K562 (cell line): Measurements from ENCODE around the gene ZFAND2B. TPM values are rescaled to one million over a fixed set of nuclear protein-coding genes. Genes with fewer than 3 reads are reported as not detected.

Experiments
- ATF7 ChIP-seq: fragments of 450-650 bp; IDR thresholded peaks from 2 replicates; pipeline ENCODE4 v1.7.1; 2014; ENCODE audit warnings: mild to moderate bottlenecking, moderate library complexity
- EGR1 ChIP-seq: fragments of 450-650 bp; conservative IDR thresholded peaks from 2 replicates; pipeline ENCODE4 v1.6.1; 2017; ENCODE audit warnings: mild to moderate bottlenecking
- ELF2 ChIP-seq: fragments of 250-450 bp; sonication (Bioruptor Pico); IDR thresholded peaks from 2 replicates; pipeline ENCODE4 v1.5.0; 2021; ENCODE audit warnings: mild to moderate bottlenecking
- ETV6 ChIP-seq, 3 experiments: fragments of 150-350 bp in 1 of 3; sonication (generic) in 1 of 3; formaldehyde crosslinking in 1 of 3; IDR thresholded peaks; 2 replicates each; pipeline versions ENCODE4 v1.6.1 to v1.8.0; 2014 to 2022; ENCODE audit warnings: borderline replicate concordance in 2 of 3, low read depth in 2 of 3, antibody characterized with exemption in 1 of 3, low read length in 1 of 3, mild to moderate bottlenecking in 1 of 3, missing genetic modification reagents in 1 of 3
- ZFPM2 ChIP-seq: fragments of 250-450 bp; sonication (Bioruptor Pico); IDR thresholded peaks from 2 replicates; pipeline ENCODE4 v1.5.1; 2022; ENCODE audit warnings: mild to moderate bottlenecking
- ZNF224 ChIP-seq: sonication (generic); formaldehyde crosslinking; IDR thresholded peaks from 2 replicates; pipeline ENCODE4 v1.8.0; 2022; ENCODE audit warnings: mild to moderate bottlenecking, missing genetic modification reagents
- polyA plus RNA-seq, 8 experiments: library from polyadenylated mRNA; depleted of rRNA in 4 of 8; stranded (reverse) in 5 of 8; unstranded in 3 of 8; fragments of >200 nt; fragmentation: Nextera tagmentation in 2 of 8; fragmentation: Illumina TruSeq in 1 of 8; extraction: Ambion mirVana in 2 of 8; extraction: Trizol in 1 of 8; gene quantifications; 2 replicates each; pipeline versions ENCODE4 v1.2.1 to v1.2.3, GENCODE V29; 2011 to 2014; ENCODE audit warnings: inconsistent platforms in 1 of 8, missing spikeins in 1 of 8
- total RNA-seq, 7 experiments: library from RNA; depleted of rRNA in 6 of 7; stranded (reverse); fragments of >200 nt in 6 of 7; fragmentation: Illumina TruSeq in 2 of 7; extraction: Trizol in 2 of 7; gene quantifications; 2 replicates each; pipeline versions ENCODE4 v1.2.1 to v1.2.3, GENCODE V29; 2011 to 2021; ENCODE audit warnings: low replicate concordance in 1 of 7
- TF ChIP-seq, protein P1 (sequence below): fragments of 250-450 bp; sonication (Bioruptor Pico); IDR thresholded peaks from 2 replicates; pipeline ENCODE4 v1.5.0; 2021; ENCODE audit warnings: mild to moderate bottlenecking, moderate library complexity
- TF ChIP-seq, protein P2 (sequence below): fragments of 450-650 bp; formaldehyde crosslinking; IDR thresholded peaks from 2 replicates; pipeline ENCODE4 v1.4.0; 2020; ENCODE audit warnings: mild to moderate bottlenecking, moderate library complexity
- TF ChIP-seq, protein P3 (sequence below): fragments of 250-450 bp; sonication (Bioruptor Pico); IDR thresholded peaks from 2 replicates; pipeline ENCODE4 v1.8.0; 2021; ENCODE audit warnings: moderate library complexity, mild to moderate bottlenecking, inconsistent platforms
- TF ChIP-seq, protein P4 (sequence below), 2 experiments: fragments of 200-800 bp in 1 of 2; sonication (Bioruptor generic) in 1 of 2; sonication (generic) in 1 of 2; formaldehyde crosslinking in 1 of 2; IDR thresholded peaks in 1 of 2; conservative IDR thresholded peaks in 1 of 2; 2 replicates each; pipeline versions ENCODE4 v1.5.0 to v1.6.1; 2016 to 2020; ENCODE audit warnings: missing compliant biosample characterization in 1 of 2, missing genetic modification characterization in 1 of 2, missing genetic modification reagents in 1 of 2
- TF ChIP-seq, protein P5 (sequence below): fragments of 250-450 bp; sonication (Bioruptor Pico); IDR thresholded peaks from 2 replicates; pipeline ENCODE4 v1.5.0; 2020; ENCODE audit warnings: mild to moderate bottlenecking, borderline replicate concordance
- TF ChIP-seq, protein P6 (sequence below): fragments of 250-450 bp; sonication (Bioruptor Pico); IDR thresholded peaks from 2 replicates; pipeline ENCODE4 v1.5.1; 2021; ENCODE audit warnings: mild to moderate bottlenecking
- TF ChIP-seq, protein P7 (sequence below): fragments of 450-650 bp; formaldehyde crosslinking; IDR thresholded peaks from 2 replicates; pipeline ENCODE4 v1.4.0; 2020; ENCODE audit warnings: mild to moderate bottlenecking, mixed read lengths

Gene ZFAND2B
- total and polyA plus RNA-seq, 9 of the 15 experiments (the other 6 are each of a cell fraction or from before 2014, with no cell fraction given): 9.9 to 33.3 (median 26.1) TPM

DNA sequence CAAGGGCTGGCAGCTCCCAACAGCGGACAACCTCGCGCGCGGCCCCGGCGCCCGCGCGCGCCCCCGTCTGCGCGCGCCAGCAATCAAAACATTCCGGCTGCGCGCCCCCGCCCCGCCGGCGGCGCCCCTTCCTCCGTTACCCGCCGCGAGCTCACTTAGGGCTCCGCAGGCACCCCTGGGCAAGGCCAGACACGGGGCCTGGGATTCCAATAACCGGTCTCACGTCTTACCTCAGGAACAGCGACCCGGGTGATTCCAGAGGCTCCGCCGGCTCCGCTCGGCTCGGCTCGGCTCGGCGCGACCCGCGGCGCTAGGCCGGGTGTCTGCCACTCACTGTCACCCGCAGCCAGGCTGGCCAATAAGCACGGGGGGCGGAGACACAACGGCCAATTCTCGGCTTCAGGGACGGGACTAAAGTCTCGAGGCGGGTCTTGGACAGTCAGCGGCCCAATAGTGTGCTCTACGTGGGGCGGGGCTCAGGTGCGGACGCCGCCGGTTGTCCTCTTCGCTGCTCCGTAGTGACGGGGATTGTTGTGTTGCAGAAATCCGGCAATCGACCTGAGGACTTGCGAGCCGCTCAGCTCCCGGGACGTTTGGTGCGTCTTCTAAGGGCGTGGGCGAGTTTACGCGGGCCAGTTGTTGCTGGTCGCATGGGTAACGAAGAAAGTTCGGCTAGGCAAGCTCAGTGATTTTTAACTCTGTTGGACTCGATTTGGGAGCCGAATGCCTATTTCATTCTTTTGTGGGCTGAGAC lies 22.9 kb downstream of the ZFAND2B start, which contains the start of the genes ANKZF1 and ATG9A (continued):
- TF ChIP-seq, protein P1, sequence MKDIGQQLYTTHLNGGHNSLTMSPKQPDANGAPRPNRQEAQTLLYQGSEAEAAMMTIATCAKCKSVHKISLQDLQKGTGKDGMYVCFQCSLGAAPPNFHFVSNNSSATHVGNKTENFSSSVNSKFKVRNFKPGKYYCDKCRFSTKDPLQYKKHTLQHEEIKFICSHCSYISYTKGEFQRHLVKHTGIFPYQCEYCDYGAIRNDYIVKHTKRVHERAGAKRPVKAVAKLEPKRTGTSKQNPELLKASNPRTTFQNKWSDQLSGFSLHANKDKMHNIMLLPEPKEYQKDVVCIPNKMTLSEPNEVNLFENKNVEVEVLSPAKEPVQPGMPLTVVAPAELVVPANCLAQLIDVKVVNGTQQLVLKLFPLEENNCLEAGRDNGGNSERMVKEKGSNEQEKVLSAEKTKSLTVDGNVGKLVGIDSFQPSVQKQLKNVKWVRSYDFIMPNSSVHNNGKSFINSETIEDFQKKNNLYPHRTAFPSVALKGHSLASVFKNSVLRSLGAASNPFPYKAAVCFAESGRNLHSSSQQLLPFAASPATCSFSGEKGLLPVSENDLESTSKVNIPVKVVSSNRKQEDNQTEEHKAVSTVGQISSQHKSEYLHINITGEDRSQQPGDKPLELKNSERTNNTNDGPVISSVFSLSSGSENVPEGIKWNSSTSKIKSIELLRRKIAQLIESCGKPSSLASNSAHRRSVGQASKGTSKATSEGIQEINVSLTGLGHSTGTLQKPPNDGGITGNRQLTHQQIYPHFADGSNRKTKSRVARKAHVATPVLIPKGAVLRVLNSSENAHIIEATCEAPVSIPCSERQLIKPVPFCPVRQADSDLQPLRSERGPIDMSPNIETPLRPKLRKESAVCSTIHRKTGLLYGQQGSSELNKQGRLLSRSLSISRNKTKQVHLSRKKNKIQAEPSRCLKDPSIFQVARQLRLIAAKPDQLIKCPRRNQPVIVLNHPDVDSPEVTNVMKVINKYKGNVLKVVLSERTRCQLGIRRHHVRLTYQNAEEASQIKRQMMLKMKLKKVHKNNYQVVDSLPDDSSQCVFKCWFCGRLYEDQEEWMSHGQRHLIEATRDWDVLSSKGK (CRISPR knock-in tag): no peak
- TF ChIP-seq, protein P2, sequence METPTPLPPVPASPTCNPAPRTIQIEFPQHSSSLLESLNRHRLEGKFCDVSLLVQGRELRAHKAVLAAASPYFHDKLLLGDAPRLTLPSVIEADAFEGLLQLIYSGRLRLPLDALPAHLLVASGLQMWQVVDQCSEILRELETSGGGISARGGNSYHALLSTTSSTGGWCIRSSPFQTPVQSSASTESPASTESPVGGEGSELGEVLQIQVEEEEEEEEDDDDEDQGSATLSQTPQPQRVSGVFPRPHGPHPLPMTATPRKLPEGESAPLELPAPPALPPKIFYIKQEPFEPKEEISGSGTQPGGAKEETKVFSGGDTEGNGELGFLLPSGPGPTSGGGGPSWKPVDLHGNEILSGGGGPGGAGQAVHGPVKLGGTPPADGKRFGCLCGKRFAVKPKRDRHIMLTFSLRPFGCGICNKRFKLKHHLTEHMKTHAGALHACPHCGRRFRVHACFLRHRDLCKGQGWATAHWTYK (CRISPR knock-in tag): no peak
- TF ChIP-seq EGR1: peak; percentile 90
- no peak for TF ChIP-seq ETV6 (IDR thresholded peaks at IDR 0.05; ENCODE audit: borderline replicate concordance in 1 of 2, low read depth in 2 of 2, low read length in 1 of 2)
- no peak for TF ChIP-seq ETV6 (CRISPR knock-in tag; IDR thresholded peaks at IDR 0.05; ENCODE audit: borderline replicate concordance)
- TF ChIP-seq ATF7: peak; percentile 65; the same call in 1 of the 2 replicates
- TF ChIP-seq ZFPM2 (CRISPR knock-in tag): no peak
- TF ChIP-seq, protein P3, sequence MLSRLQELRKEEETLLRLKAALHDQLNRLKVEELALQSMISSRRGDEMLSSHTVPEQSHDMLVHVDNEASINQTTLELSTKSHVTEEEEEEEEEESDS (CRISPR knock-in tag): no peak
- no peak for TF ChIP-seq ZNF224
- no peak for TF ChIP-seq ELF2 (CRISPR knock-in tag)
- TF ChIP-seq, protein P4, sequence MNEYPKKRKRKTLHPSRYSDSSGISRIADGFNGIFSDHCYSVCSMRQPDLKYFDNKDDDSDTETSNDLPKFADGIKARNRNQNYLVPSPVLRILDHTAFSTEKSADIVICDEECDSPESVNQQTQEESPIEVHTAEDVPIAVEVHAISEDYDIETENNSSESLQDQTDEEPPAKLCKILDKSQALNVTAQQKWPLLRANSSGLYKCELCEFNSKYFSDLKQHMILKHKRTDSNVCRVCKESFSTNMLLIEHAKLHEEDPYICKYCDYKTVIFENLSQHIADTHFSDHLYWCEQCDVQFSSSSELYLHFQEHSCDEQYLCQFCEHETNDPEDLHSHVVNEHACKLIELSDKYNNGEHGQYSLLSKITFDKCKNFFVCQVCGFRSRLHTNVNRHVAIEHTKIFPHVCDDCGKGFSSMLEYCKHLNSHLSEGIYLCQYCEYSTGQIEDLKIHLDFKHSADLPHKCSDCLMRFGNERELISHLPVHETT (CRISPR knock-in tag; conservative IDR thresholded peaks at IDR 0.05 in 1 of 2, IDR thresholded peaks at IDR 0.05 in 1 of 2): peak in 1 of 2 experiments; percentile 83; a peak in 2 of 4 replicates
- TF ChIP-seq, protein P5, sequence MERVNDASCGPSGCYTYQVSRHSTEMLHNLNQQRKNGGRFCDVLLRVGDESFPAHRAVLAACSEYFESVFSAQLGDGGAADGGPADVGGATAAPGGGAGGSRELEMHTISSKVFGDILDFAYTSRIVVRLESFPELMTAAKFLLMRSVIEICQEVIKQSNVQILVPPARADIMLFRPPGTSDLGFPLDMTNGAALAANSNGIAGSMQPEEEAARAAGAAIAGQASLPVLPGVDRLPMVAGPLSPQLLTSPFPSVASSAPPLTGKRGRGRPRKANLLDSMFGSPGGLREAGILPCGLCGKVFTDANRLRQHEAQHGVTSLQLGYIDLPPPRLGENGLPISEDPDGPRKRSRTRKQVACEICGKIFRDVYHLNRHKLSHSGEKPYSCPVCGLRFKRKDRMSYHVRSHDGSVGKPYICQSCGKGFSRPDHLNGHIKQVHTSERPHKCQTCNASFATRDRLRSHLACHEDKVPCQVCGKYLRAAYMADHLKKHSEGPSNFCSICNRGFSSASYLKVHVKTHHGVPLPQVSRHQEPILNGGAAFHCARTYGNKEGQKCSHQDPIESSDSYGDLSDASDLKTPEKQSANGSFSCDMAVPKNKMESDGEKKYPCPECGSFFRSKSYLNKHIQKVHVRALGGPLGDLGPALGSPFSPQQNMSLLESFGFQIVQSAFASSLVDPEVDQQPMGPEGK (CRISPR knock-in tag): no peak
- TF ChIP-seq, protein P6, sequence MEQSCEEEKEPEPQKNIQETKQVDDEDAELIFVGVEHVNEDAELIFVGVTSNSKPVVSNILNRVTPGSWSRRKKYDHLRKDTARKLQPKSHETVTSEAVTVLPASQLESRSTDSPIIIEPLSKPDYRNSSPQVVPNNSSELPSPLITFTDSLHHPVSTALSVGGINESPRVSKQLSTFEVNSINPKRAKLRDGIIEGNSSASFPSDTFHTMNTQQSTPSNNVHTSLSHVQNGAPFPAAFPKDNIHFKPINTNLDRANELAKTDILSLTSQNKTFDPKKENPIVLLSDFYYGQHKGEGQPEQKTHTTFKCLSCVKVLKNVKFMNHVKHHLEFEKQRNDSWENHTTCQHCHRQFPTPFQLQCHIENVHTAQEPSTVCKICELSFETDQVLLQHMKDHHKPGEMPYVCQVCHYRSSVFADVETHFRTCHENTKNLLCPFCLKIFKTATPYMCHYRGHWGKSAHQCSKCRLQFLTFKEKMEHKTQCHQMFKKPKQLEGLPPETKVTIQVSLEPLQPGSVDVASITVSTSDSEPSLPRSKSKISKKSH (CRISPR knock-in tag): no peak
- TF ChIP-seq, protein P7, sequence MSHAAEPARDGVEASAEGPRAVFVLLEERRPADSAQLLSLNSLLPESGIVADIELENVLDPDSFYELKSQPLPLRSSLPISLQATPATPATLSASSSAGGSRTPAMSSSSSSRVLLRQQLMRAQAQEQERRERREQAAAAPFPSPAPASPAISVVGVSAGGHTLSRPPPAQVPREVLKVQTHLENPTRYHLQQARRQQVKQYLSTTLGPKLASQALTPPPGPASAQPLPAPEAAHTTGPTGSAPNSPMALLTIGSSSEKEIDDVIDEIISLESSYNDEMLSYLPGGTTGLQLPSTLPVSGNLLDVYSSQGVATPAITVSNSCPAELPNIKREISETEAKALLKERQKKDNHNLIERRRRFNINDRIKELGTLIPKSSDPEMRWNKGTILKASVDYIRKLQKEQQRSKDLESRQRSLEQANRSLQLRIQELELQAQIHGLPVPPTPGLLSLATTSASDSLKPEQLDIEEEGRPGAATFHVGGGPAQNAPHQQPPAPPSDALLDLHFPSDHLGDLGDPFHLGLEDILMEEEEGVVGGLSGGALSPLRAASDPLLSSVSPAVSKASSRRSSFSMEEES: no peak
